Panc1 (cell line): ENCODE measurements around the gene SNUPN. TPM values are rescaled to one million over a fixed set of nuclear protein-coding genes. Genes with fewer than 3 reads are reported as not detected.

ENCODE experiments used
- ATAC-seq: fragments of 200-7000 bp; cut with Tn5 transposase; 2 replicates; pipeline ENCODE4 v1.9.1; 2020; ENCODE audit warnings: mild to moderate bottlenecking, moderate library complexity
- BruUV-seq: library from RNA; stranded (reverse); fragments of 400-500 nt; replicated peaks from 2 replicates; lab custom pipeline; 2021; lab: Mats Ljungman, UMichigan
- CTCF ChIA-PET: fragments of 300-600 bp; sonication (Branson Sonifier 250); formaldehyde crosslinking; loops from one replicate; lab custom pipeline; 2022; ENCODE audit warnings: antibody characterized with exemption; lab: Charles Lee
- POLR2A ChIA-PET: fragments of 300-600 bp; sonication (Branson Sonifier 250); formaldehyde crosslinking; loops from one replicate; lab custom pipeline; 2022; ENCODE audit warnings: antibody characterized with exemption; lab: Charles Lee
- DNase-seq: peaks from one replicate; pipeline ENCODE4 v3.0.0-alpha.2; 2010; ENCODE audit warnings: low read depth, low spot score
- H3K27ac ChIP-seq: 2 replicates; pipeline ENCODE4 v1.5.1; 2011; ENCODE audit warnings: mild to moderate bottlenecking, low read length, inconsistent platforms
- H3K27me3 ChIP-seq: fragments of 200-500 bp; sonication (Bioruptor generic); 2 replicates; pipeline ENCODE4 v1.6.0; 2014; ENCODE audit warnings: low read length, inconsistent platforms; ENCODE audit not compliant: control insufficient read depth, insufficient read depth
- H3K36me3 ChIP-seq: fragments of 200-500 bp; sonication (Bioruptor generic); 2 replicates; pipeline ENCODE4 v1.5.1; 2014; ENCODE audit warnings: inconsistent platforms, mild to moderate bottlenecking, low read length, moderate library complexity; ENCODE audit not compliant: control insufficient read depth, insufficient read depth
- H3K4me1 ChIP-seq: 2 replicates; pipeline ENCODE4 v1.5.1; 2011; ENCODE audit warnings: inconsistent platforms, mild to moderate bottlenecking, low read length, moderate library complexity; ENCODE audit not compliant: control insufficient read depth, insufficient read depth
- H3K4me3 ChIP-seq, 2 experiments: 2 replicates each; pipeline ENCODE4 v1.5.1; 2011 to 2012; ENCODE audit warnings: low read depth in 2 of 2, low read length in 2 of 2, mild to moderate bottlenecking in 2 of 2, inconsistent platforms in 1 of 2, moderate library complexity in 1 of 2
- H3K9me3 ChIP-seq: fragments of 200-500 bp; sonication (Bioruptor generic); 2 replicates; pipeline ENCODE4 v1.5.1; 2014; ENCODE audit warnings: low read depth, mild to moderate bottlenecking, inconsistent platforms, low read length, moderate library complexity; ENCODE audit not compliant: control insufficient read depth, insufficient read depth
- CTCF ChIP-seq: fragments of 450-650 bp; IDR thresholded peaks from 2 replicates; pipeline ENCODE4 v1.5.1; 2017; ENCODE audit warnings: mild to moderate bottlenecking
- POLR2AphosphoS5 ChIP-seq: IDR thresholded peaks from 2 replicates; pipeline ENCODE4 v1.6.1; 2012; ENCODE audit warnings: mild to moderate bottlenecking, low read depth, low read length, moderate library complexity
- REST ChIP-seq, 2 experiments: IDR thresholded peaks; 2 replicates each; pipeline ENCODE4 v1.6.1; 2011 to 2012; ENCODE audit warnings: low read depth in 2 of 2, control low read depth in 1 of 2, low read length in 1 of 2, mild to moderate bottlenecking in 1 of 2, moderate library complexity in 1 of 2; ENCODE audit not compliant: insufficient read depth in 1 of 2
- SIN3A ChIP-seq: IDR thresholded peaks from 2 replicates; pipeline ENCODE4 v1.6.1; 2012; ENCODE audit warnings: low read depth, mild to moderate bottlenecking, low read length, moderate library complexity, borderline replicate concordance; ENCODE audit not compliant: insufficient read depth
- TCF7L2 ChIP-seq: IDR thresholded peaks from 2 replicates; pipeline ENCODE4 v1.6.1; 2011; ENCODE audit warnings: mild to moderate bottlenecking, low read depth, low read length, inconsistent platforms
- in situ Hi-C: cut with HindIII; loops from 2 replicates; pipeline ENCODE4 v1.10.0; 2016; ENCODE audit warnings: low sequenced_read_pairs, low pct_unique_long_range_greater_than_20kb
- intact Hi-C: fragments of 100-400 bp; cut with micrococcal nuclease; formaldehyde crosslinking; loops from one replicate; pipeline ENCODE4 v1.10.0; 2022; ENCODE audit not compliant: unreplicated experiment
- total RNA-seq: library from RNA; stranded (reverse); gene quantifications from one replicate; pipeline ENCODE4 v1.2.1, GENCODE V29; 2021; ENCODE audit not compliant: unreplicated experiment

The SNUPN gene
- total RNA-seq, 1 experiment from 2014 or later = 52.1 TPM

GRCh38 chr15:75639191-75639708 is 13.7 kb upstream of the SNUPN start:
- H3K36me3 ChIP-seq = peaks cover 2% of the 10 kb centered on the region; the same call in 1 of the 2 replicates
- no peaks in the 10 kb centered on the region for H3K9me3 ChIP-seq
- intact Hi-C loops (loop anchor here (5.0 kb wide), 1 partner anchor 182 kb away; no protein-coding TSS in a partner anchor), in situ Hi-C loops (no loop called here)
- TF ChIP-seq POLR2AphosphoS5 (no peak), SIN3A (no peak), CTCF (no peak), REST (IDR thresholded peaks at IDR 0.05; ENCODE audit: insufficient read depth in 1 of 2, low read depth in 2 of 2, low read length in 1 of 2) (no peak), TCF7L2 (no peak)
- POLR2A ChIA-PET = interaction anchor here (0.6 to 1.0 kb wide), 2 partner anchors 8 to 187 kb away, joined by 3 read pairs; no protein-coding TSS in a partner anchor
- peak overlapping the region; percentile 71 to 99 for H3K4me3 ChIP-seq
- CTCF ChIA-PET = interaction anchor here (0.5 kb wide), 1 partner anchor 188 kb away, joined by 7 read pairs; the partner anchor contains the start of gene SIN3A
- no peaks in the 10 kb centered on the region for H3K27me3 ChIP-seq
- DNase-seq (no peak), ATAC-seq (no peak)
- peak overlapping the region; percentile 94 for H3K27ac ChIP-seq
- BruUV-seq = TSS peak; percentile 93
- H3K4me1 ChIP-seq = peaks cover 15% of the 10 kb centered on the region

GRCh38 chr15:75637245-75638009 is 11.9 kb upstream of the SNUPN start:
- Histone ChIP-seq H3K36me3 (peaks cover 2% of the 10 kb centered on the region; the same call in 1 of the 2 replicates), H3K27me3 (no peaks in the 10 kb centered on the region), H3K9me3 (no peaks in the 10 kb centered on the region), H3K27ac (peak overlapping the region; percentile 94; the same call in 1 of the 2 replicates), H3K4me1 (peaks cover 15% of the 10 kb centered on the region), H3K4me3 (peak overlapping the region in 1 of 2 experiments; percentile 99; a peak in 1 of 4 replicates)
- no peak for DNase-seq
- POLR2A ChIA-PET = interaction anchor here (1.0 to 1.2 kb wide), 3 partner anchors 8 to 35 kb away, joined by 3 to 8 read pairs (median 4); partner anchors contain the start of gene SNUPN
- in situ Hi-C loops = no loop called here
- TF ChIP-seq CTCF (no peak), REST (IDR thresholded peaks at IDR 0.05; ENCODE audit: insufficient read depth in 1 of 2, low read depth in 2 of 2, low read length in 1 of 2) (no peak), TCF7L2 (no peak), POLR2AphosphoS5 (peak; percentile 30; the same call in 1 of the 2 replicates), SIN3A (no peak)
- ATAC-seq = no peak
- intact Hi-C loops = loop anchor here (5.0 kb wide), 1 partner anchor 180 kb away; no protein-coding TSS in a partner anchor
- no TSS peak for BruUV-seq
- CTCF ChIA-PET = interaction anchor here (1.2 to 1.3 kb wide), 2 partner anchors 10 to 34 kb away, joined by 4 to 10 read pairs; partner anchors contain the start of gene SNX33
